GM12878 (cell line): ENCODE data around the gene ADGB. TPM values are rescaled to one million over a fixed set of nuclear protein-coding genes. Genes with fewer than 3 reads are reported as not detected.

Experiments
- ATAC-seq: fragments of 200-7000 bp; cut with Tn5 transposase; 3 replicates; pipeline ENCODE4 v1.9.1; 2020; ENCODE audit warnings: mild to moderate bottlenecking, moderate library complexity
- BruUV-seq: library from RNA; stranded (reverse); fragments of 400-500 nt; replicated peaks from 2 replicates; lab custom pipeline; 2021; lab: Mats Ljungman, UMichigan
- CTCF ChIA-PET: fragments of 300-600 bp; sonication (Branson Sonifier 250); formaldehyde crosslinking; extraction: SDS; loops from one replicate; lab custom pipeline; 2021; ENCODE audit warnings: inconsistent platforms; lab: Yijun Ruan, JAX
- POLR2A ChIA-PET: fragments of 350-600 bp; formaldehyde crosslinking; extraction: SDS; loops from one replicate; lab custom pipeline; 2021; ENCODE audit warnings: inconsistent platforms; lab: Charles Lee
- RAD21 ChIA-PET: fragments of 300-600 bp; sonication (Branson Sonifier 250); formaldehyde crosslinking; loops from one replicate; lab custom pipeline; 2023; ENCODE audit warnings: antibody characterized with exemption; ENCODE audit not compliant: unreplicated experiment; lab: Charles Lee
- SMC1A ChIA-PET: fragments of 300-600 bp; sonication (Branson Sonifier 250); formaldehyde crosslinking; loops from one replicate; lab custom pipeline; 2023; ENCODE audit not compliant: unreplicated experiment, uncharacterized antibody; lab: Charles Lee
- DNase-seq: peaks from one replicate; pipeline ENCODE4 v3.0.0-alpha.2; 2011; ENCODE audit warnings: low read depth, low spot score
- FAIRE-seq: peaks from 3 replicates; lab custom pipeline; 2011; peaks lifted over from hg19 to GRCh38; lab: Jason Lieb, UNC
- H2AFZ ChIP-seq: 2 replicates; pipeline ENCODE4 v1.6.0; 2011; ENCODE audit warnings: low read depth, low read length, control low read depth; ENCODE audit not compliant: control insufficient read depth
- H3K27ac ChIP-seq: 2 replicates; pipeline ENCODE4 v1.5.1; 2011; ENCODE audit warnings: control low read depth; ENCODE audit not compliant: control insufficient read depth, insufficient read depth
- H3K27me3 ChIP-seq, 2 experiments: replicated peaks in 1 of 2; 2 replicates each; pipeline versions ENCODE4 v1.6.0 to v1.6.1; 2011; ENCODE audit warnings: low read length in 1 of 2; ENCODE audit not compliant: control insufficient read depth in 2 of 2, insufficient read depth in 2 of 2
- H3K36me3 ChIP-seq, 2 experiments: 2 replicates each; pipeline ENCODE4 v1.5.1; 2011; ENCODE audit warnings: low read length in 1 of 2; ENCODE audit not compliant: control insufficient read depth in 2 of 2, insufficient read depth in 2 of 2
- H3K4me1 ChIP-seq: 2 replicates; pipeline ENCODE4 v1.6.1; 2011; ENCODE audit warnings: mild to moderate bottlenecking, low read length, moderate library complexity, mixed read lengths; ENCODE audit not compliant: control insufficient read depth, insufficient read depth
- H3K4me2 ChIP-seq: 2 replicates; pipeline ENCODE4 v1.6.0; 2011; ENCODE audit warnings: control low read depth; ENCODE audit not compliant: control insufficient read depth, insufficient read depth
- H3K4me3 ChIP-seq: fragments of 200-600 bp; sonication (generic); 2 replicates; pipeline ENCODE4 v1.5.1; 2016
- H3K79me2 ChIP-seq: 2 replicates; pipeline ENCODE4 v1.6.0; 2011; ENCODE audit warnings: low read length; ENCODE audit not compliant: control insufficient read depth, insufficient read depth
- H3K9ac ChIP-seq: 2 replicates; pipeline ENCODE4 v1.8.0; 2011; ENCODE audit warnings: low read length, control low read depth, mixed read lengths; ENCODE audit not compliant: control insufficient read depth, insufficient read depth
- H3K9me3 ChIP-seq: replicated peaks from 3 replicates; pipeline ENCODE4 v1.5.1; 2011; ENCODE audit warnings: mild to moderate bottlenecking, low read length; ENCODE audit not compliant: control insufficient read depth, insufficient read depth
- H4K20me1 ChIP-seq: 2 replicates; pipeline ENCODE4 v1.6.0; 2011; ENCODE audit not compliant: control insufficient read depth, insufficient read depth
- ASH2L ChIP-seq: fragments of 300-600, 200-600 bp; sonication (generic); IDR thresholded peaks from 2 replicates; pipeline ENCODE4 v1.6.1; 2017; ENCODE audit warnings: low read depth, mild to moderate bottlenecking, borderline replicate concordance
- BACH1 ChIP-seq: fragments of 450-650 bp; IDR thresholded peaks from 2 replicates; pipeline ENCODE4 v1.6.1; 2017; ENCODE audit warnings: mild to moderate bottlenecking, borderline replicate concordance
- FOS ChIP-seq: IDR thresholded peaks from 3 replicates; pipeline ENCODE4 v1.6.1; 2011; ENCODE audit warnings: borderline replicate concordance; ENCODE audit not compliant: insufficient read length; ENCODE audit errors: extremely low read depth
- HDAC6 ChIP-seq: fragments of 200-600 bp; sonication (generic); IDR thresholded peaks from one replicate; pipeline ENCODE4 v1.8.0; 2017; ENCODE audit warnings: antibody characterized with exemption; ENCODE audit not compliant: unreplicated experiment
- NFIC ChIP-seq: IDR thresholded peaks from 2 replicates; pipeline ENCODE4 v1.6.1; 2012; ENCODE audit warnings: low read depth, mild to moderate bottlenecking, inconsistent platforms, low read length, moderate library complexity
- RAD21 ChIP-seq: IDR thresholded peaks from 2 replicates; pipeline ENCODE4 v1.6.1; 2011; ENCODE audit warnings: mild to moderate bottlenecking, low read depth, low read length, moderate library complexity; ENCODE audit not compliant: insufficient read depth
- SIN3A ChIP-seq: IDR thresholded peaks from 2 replicates; pipeline ENCODE4 v1.6.1; 2012; ENCODE audit warnings: low read depth, low read length, improper control_type of control experiment
- TAF1 ChIP-seq: IDR thresholded peaks from 2 replicates; pipeline ENCODE4 v1.6.1; 2011; ENCODE audit warnings: mild to moderate bottlenecking, low read depth, low read length, borderline replicate concordance
- TARDBP ChIP-seq: IDR thresholded peaks from 2 replicates; pipeline ENCODE4 v1.6.1; 2016; ENCODE audit warnings: borderline replicate concordance
- TBL1XR1 ChIP-seq: IDR thresholded peaks from 2 replicates; pipeline ENCODE4 v1.6.1; 2012; ENCODE audit warnings: low read depth, low read length, improper control_type of control experiment
- ZNF207 ChIP-seq: fragments of 450-650 bp; IDR thresholded peaks from 2 replicates; pipeline ENCODE4 v1.6.1; 2014; ENCODE audit warnings: antibody characterized with exemption, mild to moderate bottlenecking, borderline replicate concordance
- WGBS: methylation state at CpG from one replicate; pipeline ENCODE4 v1.1.6; 2016; ENCODE audit warnings: low lambda C conversion rate; ENCODE audit not compliant: insufficient replicate concordance, insufficient coverage; ENCODE audit errors: missing lambda C conversion rate; 5-methylcytosine and 5-hydroxymethylcytosine counted together
- in situ Hi-C: fragments of 300-500 bp; cut with MboI; formaldehyde crosslinking; loops from 9 replicates; pipeline ENCODE4 v1.14.3; 2018; ENCODE audit warnings: mixed read lengths
- intact Hi-C: fragments of 100-400 bp; cut with micrococcal nuclease; formaldehyde crosslinking; loops from one replicate; pipeline ENCODE4 v1.14.2; 2022; ENCODE audit not compliant: unreplicated experiment
- polyA plus RNA-seq, 11 experiments: library from polyadenylated mRNA; depleted of rRNA in 4 of 11; unstranded in 6 of 11; stranded (reverse) in 5 of 11; fragments of >200 nt; fragmentation: Nextera tagmentation in 4 of 11; fragmentation: Illumina TruSeq in 1 of 11; extraction: Ambion mirVana in 4 of 11; extraction: Trizol in 1 of 11; gene quantifications; 1 replicate in 1 of 11; 2 replicates in 10 of 11; pipeline versions ENCODE4 v1.2.1 to v1.2.3, GENCODE V29; 2011 to 2016; ENCODE audit warnings: inconsistent platforms in 2 of 11, missing spikeins in 2 of 11, low read depth in 1 of 11
- total RNA-seq, 4 experiments: library from RNA; depleted of rRNA in 3 of 4; stranded (reverse); fragments of >200 nt in 3 of 4; fragmentation: Illumina TruSeq in 1 of 4; extraction: Trizol in 1 of 4; gene quantifications; 2 replicates each; pipeline versions ENCODE4 v1.2.1 to v1.2.3, GENCODE V29; 2013 to 2021
- TF ChIP-seq, protein P1 (sequence below): IDR thresholded peaks from 2 replicates; pipeline ENCODE4 v1.6.1; 2011; ENCODE audit warnings: borderline replicate concordance, low read depth, mild to moderate bottlenecking, moderate library complexity, low read length; ENCODE audit not compliant: insufficient read depth, poor library complexity, severe bottlenecking
- TF ChIP-seq, protein P2 (sequence below): IDR thresholded peaks from 2 replicates; pipeline ENCODE4 v1.6.1; 2012; ENCODE audit warnings: low read depth, low read length, improper control_type of control experiment

Gene ADGB
- total and polyA plus RNA-seq, 10 of the 15 experiments (the other 5 are each of a cell fraction or from before 2014, with no cell fraction given), result not detected

DNA sequence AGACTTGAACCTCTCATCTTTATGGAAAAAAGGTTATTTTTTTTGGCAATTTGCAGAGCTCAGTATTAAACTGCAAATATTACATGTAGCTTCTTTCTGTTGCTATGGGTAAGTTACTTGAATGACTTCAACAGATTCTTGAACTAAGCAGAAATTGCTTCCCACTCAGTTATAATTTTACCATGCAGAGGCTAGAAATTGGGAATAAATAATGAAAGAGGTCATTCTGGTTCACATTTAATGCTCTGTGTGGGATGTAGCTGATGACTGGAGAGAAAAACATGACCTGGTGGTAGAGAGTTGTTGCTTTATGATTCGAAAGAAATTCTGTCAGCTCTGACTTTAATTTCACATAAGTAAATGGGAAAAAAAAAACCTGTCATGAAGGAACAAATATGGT is 16.8 kb upstream of the ADGB start (continued):
- TF ChIP-seq, protein P1, sequence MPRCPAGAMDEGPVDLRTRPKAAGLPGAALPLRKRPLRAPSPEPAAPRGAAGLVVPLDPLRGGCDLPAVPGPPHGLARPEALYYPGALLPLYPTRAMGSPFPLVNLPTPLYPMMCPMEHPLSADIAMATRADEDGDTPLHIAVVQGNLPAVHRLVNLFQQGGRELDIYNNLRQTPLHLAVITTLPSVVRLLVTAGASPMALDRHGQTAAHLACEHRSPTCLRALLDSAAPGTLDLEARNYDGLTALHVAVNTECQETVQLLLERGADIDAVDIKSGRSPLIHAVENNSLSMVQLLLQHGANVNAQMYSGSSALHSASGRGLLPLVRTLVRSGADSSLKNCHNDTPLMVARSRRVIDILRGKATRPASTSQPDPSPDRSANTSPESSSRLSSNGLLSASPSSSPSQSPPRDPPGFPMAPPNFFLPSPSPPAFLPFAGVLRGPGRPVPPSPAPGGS, result no peak
- TF ChIP-seq, all 136 proteins: peak for 0

DNA sequence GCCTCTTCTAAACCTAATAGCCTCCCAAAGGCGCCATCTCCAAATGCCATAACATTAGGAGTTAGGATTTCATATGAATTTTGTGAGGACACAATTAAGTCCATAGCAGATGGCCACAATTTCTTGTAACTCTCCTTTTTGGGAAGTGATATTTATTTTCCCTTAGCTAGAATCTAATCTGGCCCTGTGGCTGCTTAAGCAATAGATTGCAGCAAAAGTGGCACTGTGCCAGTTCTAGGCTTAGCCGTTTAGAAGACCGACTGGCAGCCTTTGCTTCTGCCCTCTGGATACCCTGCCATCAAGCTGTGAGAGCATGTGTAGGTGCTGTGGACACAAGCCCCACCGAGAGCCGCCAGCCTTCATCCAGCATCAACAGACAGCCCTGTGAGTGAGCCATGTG is 15.9 kb upstream of the ADGB start:
- Histone ChIP-seq H4K20me1 (no peaks in the 10 kb centered on the region; the same call in 1 of the 2 replicates), H3K27me3 (no peaks in the 10 kb centered on the region), H3K36me3 (no peaks in the 10 kb centered on the region), H3K27ac (no peak overlapping the region), H3K4me1 (no peaks in the 10 kb centered on the region), H3K4me2 (no peak overlapping the region), H3K9me3 (no peaks in the 10 kb centered on the region), H3K4me3 (no peak overlapping the region), H2AFZ (no peak overlapping the region), H3K79me2 (no peaks in the 10 kb centered on the region), H3K9ac (no peak overlapping the region)
- DNase-seq (no peak), ATAC-seq (no peak), FAIRE-seq (no peak)
- no peak for TF ChIP-seq NFIC
- no peak for TF ChIP-seq FOS
- POLR2A ChIA-PET, result no interaction called here
- RAD21 ChIA-PET, result no interaction called here
- SMC1A ChIA-PET, result interaction anchor here (0.9 kb wide), 1 partner anchor 36 kb away, joined by 3 read pairs; no protein-coding TSS in a partner anchor
- 21% methylated on average over 5 of the region's 5 CpGs for WGBS
- CTCF ChIA-PET, result no interaction called here
- in situ Hi-C loops, result no loop called here
- intact Hi-C loops, result no loop called here
- BruUV-seq, result no TSS peak

DNA sequence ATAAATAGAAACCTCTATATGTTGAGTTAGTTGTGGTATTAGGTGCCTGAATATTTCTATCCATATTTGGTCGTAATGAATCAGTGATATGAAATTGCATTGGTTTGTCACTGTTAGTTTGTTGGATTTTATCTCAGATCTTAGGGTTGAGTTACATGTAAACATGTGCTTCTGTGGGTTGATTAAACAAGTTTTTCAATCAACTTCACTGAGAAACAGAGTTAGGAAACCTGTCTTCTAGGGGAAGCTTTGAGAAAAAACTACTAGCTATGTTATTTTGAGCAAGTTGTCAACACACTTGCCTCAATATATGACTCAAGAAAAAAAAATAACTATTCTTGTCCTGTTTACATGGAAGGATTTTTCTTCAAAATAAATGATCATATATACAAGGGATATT is 14.8 kb upstream of the ADGB start:
- intact Hi-C loops, result no loop called here
- CTCF ChIA-PET, result no interaction called here

More for the DNA sequence above, 14.8 kb upstream of the ADGB start:
- no peaks in the 10 kb centered on the region for H3K27me3 ChIP-seq
- FAIRE-seq (no peak), DNase-seq (no peak), ATAC-seq (no peak)
- H2AFZ ChIP-seq, result no peak overlapping the region
- no peak overlapping the region for H3K4me2 ChIP-seq
- no peaks in the 10 kb centered on the region for H3K79me2 ChIP-seq
- H3K27ac ChIP-seq, result no peak overlapping the region
- ChIA-PET POLR2A (no interaction called here), RAD21 (no interaction called here)
- no peaks in the 10 kb centered on the region; the same call in 1 of the 2 replicates for H4K20me1 ChIP-seq
- H3K4me3 ChIP-seq, result no peak overlapping the region
- no peaks in the 10 kb centered on the region for H3K36me3 ChIP-seq
- H3K4me1 ChIP-seq, result no peaks in the 10 kb centered on the region
- no TSS peak for BruUV-seq
- TF ChIP-seq TBL1XR1 (no peak), TAF1 (no peak), ZNF207 (no peak), BACH1 (no peak), HDAC6 (no peak), TARDBP (no peak), RAD21 (no peak), SIN3A (no peak), ASH2L (no peak)
- TF ChIP-seq, protein P2, sequence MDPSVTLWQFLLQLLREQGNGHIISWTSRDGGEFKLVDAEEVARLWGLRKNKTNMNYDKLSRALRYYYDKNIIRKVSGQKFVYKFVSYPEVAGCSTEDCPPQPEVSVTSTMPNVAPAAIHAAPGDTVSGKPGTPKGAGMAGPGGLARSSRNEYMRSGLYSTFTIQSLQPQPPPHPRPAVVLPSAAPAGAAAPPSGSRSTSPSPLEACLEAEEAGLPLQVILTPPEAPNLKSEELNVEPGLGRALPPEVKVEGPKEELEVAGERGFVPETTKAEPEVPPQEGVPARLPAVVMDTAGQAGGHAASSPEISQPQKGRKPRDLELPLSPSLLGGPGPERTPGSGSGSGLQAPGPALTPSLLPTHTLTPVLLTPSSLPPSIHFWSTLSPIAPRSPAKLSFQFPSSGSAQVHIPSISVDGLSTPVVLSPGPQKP, result no peak
- TF ChIP-seq, all 136 proteins: peak for 0
- H3K9me3 ChIP-seq, result no peaks in the 10 kb centered on the region
- H3K9ac ChIP-seq, result no peak overlapping the region
- SMC1A ChIA-PET, result interaction anchor here (0.7 kb wide), 1 partner anchor 184 kb away, joined by 3 read pairs; no protein-coding TSS in a partner anchor
- WGBS, result 0% methylated on average over 1 of the region's 1 CpG
- in situ Hi-C loops, result no loop called here
